CD4-positive, alpha-beta T cell (primary cell): ENCODE data around the gene MAGEB17. TPM values are rescaled to one million over a fixed set of nuclear protein-coding genes. Genes with fewer than 3 reads are reported as not detected.

ENCODE experiments used
- ATAC-seq: fragments of 200-7000 bp; cut with Tn5 transposase; one replicate; pipeline ENCODE4 v1.10.0; 2022; ENCODE audit warnings: mild to moderate bottlenecking; ENCODE audit not compliant: poor library complexity
- CTCF ChIA-PET: fragments of 350-600 bp; sonication (Branson Sonifier 250); formaldehyde crosslinking; loops from one replicate; lab custom pipeline; 2021; ENCODE audit warnings: antibody characterized with exemption, inconsistent platforms; lab: Charles Lee
- POLR2A ChIA-PET: fragments of 350-600 bp; sonication (Branson Sonifier 250); formaldehyde crosslinking; loops from one replicate; lab custom pipeline; 2021; ENCODE audit warnings: antibody characterized with exemption, inconsistent platforms; lab: Charles Lee
- DNase-seq, 14 experiments: peaks; one replicate each; pipeline ENCODE4 v3.0.0-alpha.2; 2013 to 2020; ENCODE audit warnings: mixed read lengths in 2 of 14
- H3K27ac ChIP-seq, 2 donors: one replicate each; pipeline versions ENCODE4 v1.5.1 to v1.7.0; 2013; ENCODE audit warnings: low read length in 2 of 2, low read depth in 1 of 2, mild to moderate bottlenecking in 1 of 2
- H3K27me3 ChIP-seq, 2 experiments: 1 replicate in 1 of 2; 2 replicates in 1 of 2; pipeline versions ENCODE4 v1.6.1 to v1.7.0; 2013; ENCODE audit warnings: low read length in 2 of 2, control low read depth in 1 of 2, mild to moderate bottlenecking in 1 of 2, moderate library complexity in 1 of 2; ENCODE audit not compliant: insufficient read depth in 2 of 2, control insufficient read depth in 1 of 2
- H3K36me3 ChIP-seq: one replicate; pipeline ENCODE4 v1.6.1; 2013; ENCODE audit warnings: low read length, control low read depth; ENCODE audit not compliant: insufficient read depth
- H3K4me1 ChIP-seq: one replicate; pipeline ENCODE4 v1.6.1; 2013; ENCODE audit warnings: low read length, control low read depth; ENCODE audit not compliant: insufficient read depth
- H3K4me3 ChIP-seq: one replicate; pipeline ENCODE4 v1.5.1; 2013; ENCODE audit warnings: mild to moderate bottlenecking, low read length, moderate library complexity
- H3K9me3 ChIP-seq, 2 experiments: 1 replicate in 1 of 2; 2 replicates in 1 of 2; pipeline versions ENCODE4 v1.6.1 to v1.7.0; 2013; ENCODE audit warnings: low read length in 2 of 2, mild to moderate bottlenecking in 2 of 2, control low read depth in 1 of 2, moderate library complexity in 1 of 2; ENCODE audit not compliant: control insufficient read depth in 1 of 2, insufficient read depth in 1 of 2
- H3K27ac Mint-ChIP-seq: one replicate; pipeline ENCODE4 v1.8.0; 2020; ENCODE audit warnings: mixed read lengths
- H3K27me3 Mint-ChIP-seq: one replicate; pipeline ENCODE4 v1.8.0; 2021; ENCODE audit warnings: mixed read lengths
- H3K36me3 Mint-ChIP-seq: one replicate; pipeline ENCODE4 v1.8.0; 2021; ENCODE audit warnings: low read depth, mixed read lengths
- H3K4me1 Mint-ChIP-seq: one replicate; pipeline ENCODE4 v1.8.0; 2021; ENCODE audit warnings: low read depth, mixed read lengths
- H3K4me3 Mint-ChIP-seq: one replicate; pipeline ENCODE4 v1.8.0; 2020; ENCODE audit warnings: mild to moderate bottlenecking, mixed read lengths
- H3K9me3 Mint-ChIP-seq: one replicate; pipeline ENCODE4 v1.8.0; 2020; ENCODE audit warnings: mixed read lengths
- CTCF ChIP-seq: fragments of 200-600 bp; IDR thresholded peaks from one replicate; pipeline ENCODE4 v1.8.0; 2022; ENCODE audit warnings: antibody characterized with exemption, mild to moderate bottlenecking
- intact Hi-C, 2 experiments: fragments of 100-400 bp; cut with DNase I in 1 of 2; cut with micrococcal nuclease in 1 of 2; formaldehyde crosslinking; loops; one replicate each; pipeline versions ENCODE4 v1.15.1 to v1.9.0; 2023 to 2025; cut with DNase I, micrococcal nuclease
- total RNA-seq, 174 experiments: library from RNA in 2 of 174; stranded (reverse) in 2 of 174; gene quantifications; one replicate each; pipeline ENCODE4 v1.2.3 and lab custom pipeline; 2021 to 2026

Gene MAGEB17
- total RNA-seq, 2 experiments from 2014 or later: not detected

- no peaks in the 10 kb centered on the region for H3K36me3 Mint-ChIP-seq
- no peaks in the 10 kb centered on the region for H3K27me3 Mint-ChIP-seq
- Histone ChIP-seq H3K27me3 (no peaks in the 10 kb centered on the region), H3K4me1 (no peaks in the 10 kb centered on the region), H3K36me3 (no peaks in the 10 kb centered on the region), H3K9me3 (no peaks in the 10 kb centered on the region), H3K27ac (no peak overlapping the region), H3K4me3 (no peak overlapping the region)
- ATAC-seq (no peak), DNase-seq (no peak)
- intact Hi-C loops: no loop called here
- TF ChIP-seq CTCF: no peak
- no peak overlapping the region for H3K4me3 Mint-ChIP-seq
- ChIA-PET POLR2A (no interaction called here), CTCF (no interaction called here)
- no peaks in the 10 kb centered on the region for H3K9me3 Mint-ChIP-seq
- H3K27ac Mint-ChIP-seq: no peak overlapping the region
- no peaks in the 10 kb centered on the region for H3K4me1 Mint-ChIP-seq
These were observed 19.2 kb downstream of the MAGEB17 start for GRCh38 chrX:16186380-16187007.

GRCh38 chrX:16187024-16187760, 19.9 kb downstream of the MAGEB17 start:
- Mint-ChIP-seq H3K27ac (no peak overlapping the region), H3K4me3 (no peak overlapping the region), H3K4me1 (no peaks in the 10 kb centered on the region), H3K27me3 (no peaks in the 10 kb centered on the region), H3K9me3 (no peaks in the 10 kb centered on the region), H3K36me3 (no peaks in the 10 kb centered on the region)
- Histone ChIP-seq H3K27me3 (no peaks in the 10 kb centered on the region), H3K4me1 (no peaks in the 10 kb centered on the region), H3K36me3 (no peaks in the 10 kb centered on the region), H3K27ac (no peak overlapping the region), H3K4me3 (no peak overlapping the region), H3K9me3 (no peaks in the 10 kb centered on the region)
- intact Hi-C loops: no loop called here
- TF ChIP-seq CTCF: no peak
- POLR2A ChIA-PET: no interaction called here
- ATAC-seq (no peak), DNase-seq (no peak)
- CTCF ChIA-PET: no interaction called here

- intact Hi-C loops: no loop called here
- POLR2A ChIA-PET: no interaction called here
- H3K36me3 ChIP-seq: no peaks in the 10 kb centered on the region
- no peak for TF ChIP-seq CTCF
- CTCF ChIA-PET: no interaction called here
- Mint-ChIP-seq H3K4me1 (no peaks in the 10 kb centered on the region), H3K27ac (no peak overlapping the region), H3K27me3 (no peaks in the 10 kb centered on the region), H3K4me3 (no peak overlapping the region), H3K36me3 (no peaks in the 10 kb centered on the region), H3K9me3 (no peaks in the 10 kb centered on the region)
- H3K4me1 ChIP-seq: no peaks in the 10 kb centered on the region
- DNase-seq (no peak), ATAC-seq (no peak)
- no peak overlapping the region for H3K27ac ChIP-seq
- no peaks in the 10 kb centered on the region for H3K27me3 ChIP-seq
- H3K9me3 ChIP-seq: no peaks in the 10 kb centered on the region
- H3K4me3 ChIP-seq: no peak overlapping the region
These were observed 21.4 kb downstream of the MAGEB17 start for GRCh38 chrX:16188687-16189086.
